GM12891 (cell line): ENCODE measurements around the gene SLC35C1.

Experiments used
- PAX5 ChIP-seq: IDR thresholded peaks from 2 replicates; pipeline ENCODE4 v1.6.1; 2011; ENCODE audit warnings: low read length, moderate library complexity, mild to moderate bottlenecking; ENCODE audit not compliant: insufficient read depth, severe bottlenecking
- POLR2A ChIP-seq: IDR thresholded peaks from 2 replicates; pipeline ENCODE4 v1.6.1; 2011; ENCODE audit warnings: low read depth, low read length, control low read depth
- POLR2AphosphoS5 ChIP-seq: IDR thresholded peaks from 2 replicates; pipeline ENCODE4 v1.6.1; 2011; ENCODE audit warnings: low read depth, low read length, control low read depth
- SPI1 ChIP-seq: IDR thresholded peaks from 2 replicates; pipeline ENCODE4 v1.6.1; 2011; ENCODE audit warnings: low read depth, low read length, control low read depth
- TAF1 ChIP-seq: IDR thresholded peaks from 2 replicates; pipeline ENCODE4 v1.6.1; 2011; ENCODE audit warnings: low read depth, low read length, control low read depth

DNA sequence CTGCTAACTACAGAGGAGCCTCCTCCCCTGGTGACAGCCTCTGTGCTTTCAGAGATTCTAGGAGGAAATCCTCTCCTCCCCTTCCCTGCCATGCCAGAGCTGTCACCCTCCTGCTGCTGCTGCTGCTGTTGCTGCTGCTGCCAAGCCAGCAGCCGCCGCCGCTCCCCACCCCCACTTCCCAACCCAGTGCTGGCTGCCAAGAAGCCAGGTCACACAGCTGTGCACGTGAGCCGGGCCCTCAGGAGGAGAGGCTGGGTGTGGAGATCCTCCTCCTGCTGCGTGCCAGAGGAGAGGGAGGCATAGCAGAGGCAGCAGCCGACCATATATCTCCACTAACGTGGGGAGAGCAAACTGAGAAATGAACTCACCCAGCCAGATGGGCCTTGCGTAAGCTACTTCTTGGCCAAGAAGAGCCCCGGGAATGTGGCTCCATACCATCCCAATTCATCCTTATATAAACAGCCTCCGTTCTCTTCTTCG is 54.8 kb downstream of the SLC35C1 start:
- TF ChIP-seq TAF1 (no peak), POLR2A (no peak), POLR2AphosphoS5 (no peak), PAX5 (no peak), SPI1 (no peak)
